Islet precursor cell (in vitro differentiated cells): Measurements from ENCODE around the gene ATP6V1B1.

Experiments used
- DNase-seq: peaks from one replicate; pipeline ENCODE4 v3.0.0-alpha.2; 2018

Gene ATP6V1B1

DNA sequence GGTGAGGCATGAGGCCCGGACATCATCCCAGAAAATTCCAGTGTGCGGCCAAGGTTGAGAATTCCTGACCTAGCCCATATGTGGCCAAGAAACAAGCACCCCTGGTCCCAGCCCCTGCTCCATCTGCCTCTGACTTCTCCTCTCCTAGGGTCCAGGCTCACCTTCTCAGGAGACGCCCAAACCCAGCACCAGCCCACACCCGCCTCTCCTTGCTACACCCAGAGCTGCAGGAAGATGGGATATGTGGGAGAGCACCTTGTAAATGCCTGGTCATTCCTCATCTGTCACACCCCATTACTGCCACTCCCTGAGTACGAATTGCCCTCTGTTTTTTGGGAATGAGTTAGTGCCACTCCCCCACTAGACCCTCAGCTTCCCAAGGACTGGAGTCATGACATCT lies 7.3 kb upstream of the ATP6V1B1 start:
- DNase-seq = no peak

DNA sequence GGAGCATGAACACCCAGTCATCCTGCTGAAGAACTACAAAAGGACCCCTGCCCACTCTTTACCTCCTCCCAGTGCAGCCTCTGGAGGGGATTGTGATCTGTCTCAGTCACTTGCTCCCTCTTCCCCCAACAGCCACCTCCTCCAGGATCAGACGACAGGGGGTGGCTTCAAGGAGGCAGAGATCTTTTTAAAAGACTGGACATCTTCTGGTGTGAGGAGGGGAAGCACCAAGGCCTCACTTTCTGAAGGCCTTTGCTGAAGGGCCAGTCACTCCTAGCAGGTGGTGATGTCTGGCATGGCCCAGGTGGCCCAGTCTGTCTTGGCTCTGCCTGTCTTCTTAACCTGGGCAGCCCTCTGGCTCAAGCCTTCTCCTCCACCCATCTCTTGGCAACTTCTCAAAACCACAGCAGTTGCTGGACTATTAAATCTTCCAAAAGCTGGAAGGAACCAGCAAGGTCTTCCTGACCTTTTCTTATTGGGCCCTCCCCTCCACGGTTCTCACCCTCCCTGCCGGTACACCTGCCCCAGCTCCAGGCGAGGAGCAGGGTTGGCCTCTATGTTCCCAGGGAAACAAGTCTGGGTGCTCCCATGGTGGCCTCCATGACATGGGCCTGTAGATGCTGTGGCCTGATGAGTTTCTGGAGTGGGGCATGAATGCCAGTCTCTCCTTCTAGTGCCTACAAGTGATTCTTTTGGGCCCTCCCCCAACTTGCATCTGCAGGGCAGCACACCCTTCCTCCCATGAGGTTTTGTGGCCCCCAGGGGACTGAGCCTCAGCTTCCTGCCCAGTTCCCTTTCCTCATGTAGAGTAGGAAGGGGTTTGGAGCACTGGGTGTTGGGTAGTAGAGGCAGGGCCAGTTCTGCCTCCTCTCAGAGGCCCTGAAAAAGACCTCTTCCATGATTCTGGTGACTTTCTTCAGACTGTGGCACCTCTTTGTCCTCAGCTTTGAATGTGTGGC lies 5.0 kb upstream of the ATP6V1B1 start:
- no peak for DNase-seq

GRCh38 chr2:70931376-70932000 lies 4.2 kb upstream of the ATP6V1B1 start:
- DNase-seq = no peak

DNA sequence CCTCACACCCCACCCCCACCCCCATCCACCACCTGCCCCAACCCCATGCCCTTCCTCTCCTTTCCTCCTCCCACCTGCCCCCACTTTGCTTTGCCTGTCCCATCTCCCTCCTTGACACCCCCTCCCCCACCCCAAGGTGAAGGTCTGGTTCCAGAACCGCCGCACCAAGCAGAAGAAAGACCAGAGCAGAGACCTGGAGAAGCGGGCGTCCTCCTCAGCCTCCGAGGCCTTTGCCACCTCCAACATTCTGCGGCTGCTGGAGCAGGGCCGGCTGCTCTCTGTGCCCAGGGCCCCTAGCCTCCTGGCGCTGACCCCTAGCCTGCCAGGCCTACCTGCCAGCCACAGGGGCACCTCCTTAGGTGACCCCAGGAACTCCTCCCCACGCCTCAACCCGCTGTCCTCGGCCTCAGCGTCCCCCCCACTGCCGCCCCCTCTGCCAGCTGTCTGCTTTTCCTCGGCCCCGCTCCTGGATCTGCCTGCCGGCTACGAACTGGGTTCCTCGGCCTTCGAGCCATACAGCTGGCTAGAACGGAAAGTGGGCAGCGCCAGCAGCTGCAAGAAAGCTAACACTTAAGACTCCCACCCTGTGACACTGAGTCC lies 3.0 kb upstream of the ATP6V1B1 start:
- DNase-seq = peak; percentile 40

- DNase-seq = no peak
Observed at GRCh38 chr2:70934981-70935380, 719 bp upstream of the ATP6V1B1 start.

- peak; percentile 45 for DNase-seq
Observed at GRCh38 chr2:70936165-70936978, 672 bp downstream of the ATP6V1B1 start.

DNA sequence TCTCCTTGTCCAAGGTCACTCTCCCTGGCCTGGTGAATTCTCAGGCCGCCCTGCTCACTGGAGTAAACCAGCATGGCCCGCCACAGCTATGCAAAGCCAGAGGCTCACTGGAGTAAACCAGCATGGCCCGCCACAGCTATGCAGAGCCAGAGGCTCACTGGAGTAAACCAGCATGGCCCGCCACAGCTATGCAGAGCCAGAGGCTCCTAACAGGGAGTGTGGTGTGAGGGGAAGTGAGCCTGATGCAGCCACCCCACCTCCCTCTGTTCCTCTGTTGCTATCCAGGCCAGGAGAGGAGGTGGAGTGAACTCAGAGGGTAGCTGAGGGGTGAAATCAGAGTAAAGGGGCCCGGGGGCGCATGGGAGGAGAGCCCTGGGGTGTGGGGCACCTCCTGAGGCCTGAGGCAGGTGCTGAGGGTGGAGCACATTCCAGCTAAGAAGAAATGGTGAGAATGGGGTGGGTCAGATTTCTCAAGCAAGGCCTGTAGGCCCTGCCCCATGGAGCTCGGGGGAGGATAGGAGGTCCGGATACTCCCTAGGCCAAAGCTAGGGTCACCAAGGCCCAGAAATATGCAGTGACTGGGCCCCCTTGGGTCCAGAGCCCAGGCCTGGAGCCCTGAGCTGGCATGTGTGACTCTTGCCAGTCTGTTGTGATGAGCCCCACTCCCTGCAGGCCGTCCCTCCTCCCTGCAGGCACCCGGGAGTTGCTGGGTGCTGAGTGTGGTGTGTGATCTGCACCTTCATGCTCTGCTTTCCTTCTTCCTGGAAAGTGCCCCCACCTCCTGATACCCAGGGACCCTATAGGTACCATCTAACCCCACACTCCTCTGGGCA lies 1.5 kb downstream of the ATP6V1B1 start:
- peak; percentile 64 for DNase-seq

DNA sequence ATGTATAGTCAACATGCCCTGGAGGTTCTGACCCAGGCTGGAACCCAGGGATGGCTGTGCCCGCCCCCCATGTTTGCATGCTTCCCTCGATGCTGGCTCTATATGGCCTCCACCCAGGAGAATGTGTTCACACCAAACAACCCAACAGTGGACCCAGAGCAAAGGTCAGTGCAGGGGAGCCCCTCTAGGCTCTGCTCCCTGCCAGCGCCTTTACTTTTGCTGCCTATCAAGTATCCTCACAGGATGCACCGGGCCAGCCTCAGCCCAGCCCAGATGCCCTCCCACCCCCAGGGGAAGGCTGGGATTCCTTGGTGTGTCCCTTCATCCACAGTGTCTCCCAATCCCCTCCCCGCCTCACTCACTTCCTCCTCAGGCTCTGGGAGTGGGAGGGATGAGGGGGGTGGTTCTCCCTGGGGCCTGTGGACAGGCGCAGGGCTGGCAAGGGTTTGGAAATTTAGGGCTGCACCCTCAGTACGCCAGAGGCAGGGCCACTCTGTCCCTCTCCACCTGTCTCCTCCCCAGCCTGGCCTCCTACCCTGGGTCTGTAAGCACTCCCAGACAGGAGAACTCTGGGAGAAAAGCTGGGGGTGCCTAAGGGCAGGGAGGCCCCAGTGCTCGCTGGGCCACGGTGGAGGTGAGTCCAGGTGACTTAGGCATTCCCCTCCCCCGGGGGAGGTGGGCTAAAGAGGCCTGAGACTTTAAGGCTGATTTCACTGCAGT lies 2.3 kb downstream of the ATP6V1B1 start:
- peak; percentile 56 for DNase-seq

DNA sequence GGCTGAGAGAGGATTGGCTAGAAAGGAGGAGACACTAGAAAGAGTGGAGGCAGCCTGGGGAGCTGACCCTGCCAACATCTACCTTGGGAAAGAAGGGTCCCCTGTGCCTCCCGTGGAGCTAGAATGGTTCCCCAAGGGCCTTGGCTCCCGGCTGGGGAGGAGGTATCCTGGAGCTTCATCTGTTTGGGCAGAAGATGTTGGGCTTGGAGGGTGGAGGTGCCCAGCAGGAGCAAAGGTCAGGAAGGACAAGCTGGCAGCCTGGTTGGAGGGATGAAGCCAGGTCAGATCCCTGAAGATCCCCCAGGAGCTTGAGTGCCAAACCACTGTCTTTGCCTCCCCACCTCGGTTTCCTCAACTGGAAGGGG lies 2.9 kb downstream of the ATP6V1B1 start:
- DNase-seq = no peak

DNA sequence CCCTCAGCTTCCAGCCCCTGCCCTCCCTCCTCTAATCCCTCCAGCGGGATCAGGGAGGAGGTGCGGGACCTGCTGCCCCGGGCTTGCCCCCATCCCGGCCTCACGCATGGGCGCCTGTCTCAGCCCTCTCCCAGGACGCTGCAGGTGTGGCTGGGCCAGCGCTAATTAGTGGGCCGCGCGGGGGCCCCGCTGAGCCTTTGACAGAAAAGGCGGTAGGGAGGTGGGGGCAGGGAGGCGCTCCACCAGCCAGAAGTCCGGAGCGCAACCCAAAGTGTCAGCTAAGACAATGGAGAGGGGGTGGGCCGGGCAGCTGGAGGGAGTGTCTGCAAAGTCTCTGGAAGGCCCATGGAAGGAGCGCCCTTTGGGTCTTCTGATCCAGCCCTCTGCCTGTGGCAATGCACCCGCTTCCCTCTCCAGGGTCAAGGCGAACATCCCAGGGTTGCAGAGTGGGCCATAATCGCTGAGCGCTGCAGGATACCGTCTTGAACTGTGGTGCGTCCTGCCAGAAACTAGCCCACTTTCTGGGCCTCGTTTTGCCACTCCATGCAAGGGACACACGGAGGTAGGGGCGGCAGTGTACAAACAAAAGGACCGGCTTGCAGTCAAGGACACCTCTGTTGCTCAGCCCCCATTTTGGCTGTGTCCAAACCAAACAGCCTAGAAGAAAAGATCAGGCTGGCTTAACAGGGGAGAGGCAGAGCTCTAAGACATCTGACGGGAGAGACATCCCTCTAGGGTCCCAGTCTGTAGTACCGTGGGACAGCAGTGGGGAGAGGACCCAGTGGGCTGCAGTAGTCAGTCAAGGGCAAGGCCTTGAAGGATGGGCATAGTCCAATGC lies 3.5 kb downstream of the ATP6V1B1 start:
- peak; percentile 53 for DNase-seq

DNA sequence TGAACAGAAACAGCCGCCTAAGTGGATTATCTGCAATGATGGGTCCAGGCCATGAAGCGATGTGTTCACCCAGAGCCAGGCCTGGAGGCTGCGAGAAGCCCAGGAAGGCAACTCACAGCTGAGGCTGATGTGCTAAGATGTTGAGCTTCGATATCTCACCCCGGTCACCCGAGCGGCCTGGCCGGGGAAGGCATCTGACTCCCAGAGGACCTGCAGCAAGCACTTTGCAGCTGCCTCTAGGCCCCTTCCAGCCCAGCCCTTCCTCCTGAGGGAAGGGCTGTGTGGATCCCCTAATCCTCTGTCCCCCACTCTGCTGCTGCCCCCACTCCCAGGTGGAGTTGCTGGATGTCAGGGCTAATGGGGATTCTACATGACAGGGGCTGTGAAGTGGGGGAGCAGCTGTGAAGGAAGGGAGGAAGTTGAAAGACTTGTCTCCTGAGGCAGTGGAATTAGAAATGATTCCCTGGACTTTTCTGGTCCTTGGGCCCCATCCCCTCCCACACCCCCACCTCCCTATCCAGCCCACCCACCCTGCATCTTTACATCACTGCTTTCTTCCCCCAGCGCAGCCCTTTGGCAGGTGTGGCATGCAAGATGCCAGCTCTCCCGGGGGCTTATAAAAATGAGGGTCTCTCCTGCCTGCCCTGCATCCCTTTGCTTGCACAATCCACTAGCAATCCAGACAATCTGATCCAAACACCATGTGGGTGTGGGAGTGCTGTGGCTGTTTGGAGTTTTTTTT lies 4.3 kb downstream of the ATP6V1B1 start:
- peak; percentile 53 for DNase-seq

DNA sequence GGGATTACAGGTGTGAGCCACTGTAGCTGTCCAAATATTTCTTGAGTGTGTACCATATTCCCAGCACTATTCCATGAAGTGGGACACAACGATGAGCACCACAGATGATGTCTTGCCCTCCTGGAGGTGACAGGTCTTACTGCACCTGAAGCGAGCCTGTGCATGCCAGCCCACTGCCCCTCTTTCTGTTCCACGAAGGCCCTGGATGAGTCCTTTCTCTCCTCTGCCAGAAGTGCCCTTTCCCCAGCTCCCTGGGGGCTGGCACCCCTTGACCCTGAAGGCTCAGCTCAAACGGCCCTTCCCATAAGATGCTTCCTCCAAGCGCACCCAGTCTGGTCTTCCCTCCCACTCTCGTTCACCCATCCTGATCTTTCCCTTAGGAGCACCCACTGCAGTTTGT lies 5.5 kb downstream of the ATP6V1B1 start:
- peak; percentile 32 for DNase-seq

DNA sequence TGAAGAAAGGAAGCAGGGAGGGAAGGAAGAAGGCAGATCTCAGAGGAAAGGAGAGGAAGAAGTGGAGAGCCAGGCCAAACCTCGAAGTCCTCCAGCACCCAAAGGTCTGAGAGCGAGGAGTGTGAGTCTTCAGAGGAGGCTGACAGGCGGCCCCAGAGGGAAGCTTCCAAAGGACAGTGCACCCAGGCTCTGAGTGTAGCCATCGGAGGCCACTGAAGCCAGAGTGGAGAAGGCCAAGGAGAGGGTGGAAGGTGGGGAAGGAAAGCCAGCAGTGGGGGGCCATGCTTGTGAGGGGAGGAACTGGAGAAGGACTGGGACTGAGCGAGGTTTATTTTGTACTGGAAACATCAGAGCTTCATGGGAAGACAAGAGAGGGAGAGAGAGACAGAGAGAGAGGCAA lies 6.0 kb downstream of the ATP6V1B1 start:
- DNase-seq = peak; percentile 30

- peak; percentile 49 for DNase-seq
Observed at GRCh38 chr2:70942396-70943204, 6.9 kb downstream of the ATP6V1B1 start.

DNA sequence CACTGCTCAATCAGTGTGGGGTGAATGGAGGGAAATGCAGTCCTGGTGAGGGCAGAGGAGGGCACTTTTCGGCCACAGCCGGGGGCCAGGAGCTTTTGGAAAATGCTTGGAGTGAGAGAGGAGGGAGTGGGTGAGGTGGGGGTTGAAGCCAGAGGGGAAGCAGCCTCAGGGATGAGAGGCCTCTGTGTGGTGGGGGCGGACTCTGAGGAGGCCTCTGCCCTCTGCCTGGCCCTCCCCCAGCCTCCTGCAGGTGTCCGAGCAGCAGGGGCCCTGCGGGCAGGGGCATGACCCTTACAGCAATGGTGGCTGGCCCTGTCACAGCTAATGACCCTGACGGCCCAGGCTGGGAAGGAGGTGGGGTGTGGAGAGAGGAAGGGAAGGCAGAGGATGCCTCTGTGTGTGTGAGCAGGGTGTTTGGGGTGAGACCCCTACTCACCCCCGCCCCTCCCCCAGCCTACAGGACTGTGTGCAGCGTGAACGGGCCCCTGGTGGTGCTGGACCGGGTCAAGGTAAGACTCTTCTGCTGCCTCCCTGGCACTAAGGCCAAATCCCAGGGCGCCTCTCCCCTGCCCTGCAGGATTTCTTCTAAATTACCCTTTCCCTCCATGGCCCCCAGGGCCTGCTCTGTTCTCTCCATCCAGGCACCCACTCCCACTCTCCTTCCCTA lies 7.6 kb downstream of the ATP6V1B1 start:
- peak; percentile 53 for DNase-seq

GRCh38 chr2:70944111-70944690 lies 8.5 kb downstream of the ATP6V1B1 start:
- peak; percentile 35 for DNase-seq

DNA sequence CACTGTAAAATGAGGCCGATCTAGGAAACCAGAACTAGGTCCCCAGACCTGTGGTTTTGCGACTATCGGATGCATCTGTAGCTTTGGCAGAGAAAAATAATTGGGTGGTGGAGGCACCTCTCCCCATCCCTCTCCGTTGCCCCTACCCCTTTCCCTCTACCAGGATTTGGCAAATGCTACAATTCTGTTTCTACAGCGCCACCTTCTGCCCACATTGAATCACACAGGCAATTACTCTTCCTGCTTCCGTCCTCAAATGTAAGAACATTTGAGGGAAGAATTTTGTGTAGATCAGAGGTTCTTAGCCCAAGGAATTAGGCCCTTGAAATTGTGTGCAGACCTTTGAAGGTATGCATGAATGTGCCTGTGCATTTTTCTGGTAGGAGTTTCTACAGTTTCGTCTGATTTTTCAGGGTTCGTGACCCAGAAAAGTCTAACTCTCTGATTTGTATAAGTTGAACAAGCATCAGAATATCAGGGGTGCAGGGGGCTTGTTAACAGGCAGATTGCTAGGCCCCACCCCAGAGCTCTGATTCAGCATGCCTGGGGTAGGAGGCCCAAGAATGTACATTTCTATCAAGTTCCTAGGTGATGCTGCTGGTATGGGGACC lies 11.2 kb downstream of the ATP6V1B1 start:
- DNase-seq = peak; percentile 82
